Medulla oblongata (tissue), 1 donor: Measurements from ENCODE around the gene GHRHR.

Source experiments
- DNase-seq: peaks from one replicate; pipeline ENCODE4 v3.0.0-alpha.2; 2015; ENCODE audit errors: extremely low spot score

GHRHR gene

GRCh38 chr7:30984359-30985107 is 20.8 kb downstream of the GHRHR start:
- peak; percentile 41 for DNase-seq

- DNase-seq = no peak
These were observed 22.0 kb downstream of the GHRHR start for GRCh38 chr7:30985756-30986155.

- no peak for DNase-seq
These were observed 22.6 kb downstream of the GHRHR start for GRCh38 chr7:30986331-30986730.

- DNase-seq = no peak
These were observed 23.0 kb downstream of the GHRHR start for GRCh38 chr7:30986738-30987137.

GRCh38 chr7:30987178-30987577 is 23.4 kb downstream of the GHRHR start:
- DNase-seq = no peak

GRCh38 chr7:30987936-30988335 is 24.2 kb downstream of the GHRHR start:
- DNase-seq = no peak

- DNase-seq = peak; percentile 68
These were observed 24.7 kb downstream of the GHRHR start for GRCh38 chr7:30988351-30989005.

- DNase-seq = no peak
These were observed 25.5 kb downstream of the GHRHR start for GRCh38 chr7:30989008-30989823.

GRCh38 chr7:30989824-30990672 is 26.3 kb downstream of the GHRHR start:
- no peak for DNase-seq

- DNase-seq = no peak
These were observed 27.0 kb downstream of the GHRHR start for GRCh38 chr7:30990673-30991170.

- DNase-seq = no peak
These were observed 28.7 kb downstream of the GHRHR start for GRCh38 chr7:30992414-30992813.

- DNase-seq = no peak
These were observed 30.7 kb downstream of the GHRHR start for GRCh38 chr7:30994206-30995100.

GRCh38 chr7:30995536-30995935 is 31.8 kb downstream of the GHRHR start:
- DNase-seq = no peak

- no peak for DNase-seq
These were observed 32.5 kb downstream of the GHRHR start for GRCh38 chr7:30996256-30996655.

- DNase-seq = no peak
These were observed 33.1 kb downstream of the GHRHR start for GRCh38 chr7:30996883-30997282.

GRCh38 chr7:30997316-30997715 is 33.6 kb downstream of the GHRHR start:
- no peak for DNase-seq

GRCh38 chr7:30998180-30998579 is 34.4 kb downstream of the GHRHR start:
- no peak for DNase-seq

GRCh38 chr7:31000161-31000693 is 36.5 kb downstream of the GHRHR start:
- DNase-seq = no peak

GRCh38 chr7:31000779-31001178 is 37.0 kb downstream of the GHRHR start:
- no peak for DNase-seq

- DNase-seq = no peak
These were observed 38.5 kb downstream of the GHRHR start for GRCh38 chr7:31002256-31002655.
